Measurements from ENCODE around the gene AOPEP.

AOPEP gene

GRCh38 chr9:94706922-94707321 is 19.6 kb upstream of the AOPEP start:
- TF ChIP-seq TAF1 (IDR thresholded peaks at IDR 0.05; ENCODE audit: low read depth) (no peak), EP300 (IDR thresholded peaks at IDR 0.05; ENCODE audit: borderline replicate concordance) (no peak), CEBPB (IDR thresholded peaks at IDR 0.05) (no peak), YY1 (IDR thresholded peaks at IDR 0.05; ENCODE audit: low read depth) (no peak), REST (IDR thresholded peaks at IDR 0.05; ENCODE audit: low read depth) (no peak), RAD21 (IDR thresholded peaks at IDR 0.05; ENCODE audit: low read depth) (no peak), CREB1 (IDR thresholded peaks at IDR 0.05; ENCODE audit: low read depth) (no peak)

- TF ChIP-seq TAF1 (IDR thresholded peaks at IDR 0.05; ENCODE audit: low read depth) (no peak), TEAD4 (IDR thresholded peaks at IDR 0.05) (no peak), NFIC (IDR thresholded peaks at IDR 0.05) (no peak), USF1 (IDR thresholded peaks at IDR 0.05) (no peak), CEBPB (IDR thresholded peaks at IDR 0.05) (no peak), ZBTB7A (IDR thresholded peaks at IDR 0.05; ENCODE audit: low read depth) (no peak), YY1 (IDR thresholded peaks at IDR 0.05; ENCODE audit: low read depth) (no peak), RAD21 (IDR thresholded peaks at IDR 0.05; ENCODE audit: low read depth) (no peak), EP300 (IDR thresholded peaks at IDR 0.05; ENCODE audit: borderline replicate concordance) (no peak), FOXM1 (IDR thresholded peaks at IDR 0.05; ENCODE audit: borderline replicate concordance, low read depth) (no peak), REST (IDR thresholded peaks at IDR 0.05; ENCODE audit: low read depth) (no peak)
Observed at GRCh38 chr9:94713436-94714215, 12.9 kb upstream of the AOPEP start.

GRCh38 chr9:94714494-94714893 is 12.0 kb upstream of the AOPEP start:
- TF ChIP-seq CREB1 (IDR thresholded peaks at IDR 0.05; ENCODE audit: low read depth), result no peak
- TF ChIP-seq TAF1 (IDR thresholded peaks at IDR 0.05; ENCODE audit: low read depth), result no peak
- no peak for TF ChIP-seq USF1 (IDR thresholded peaks at IDR 0.05)
- no peak for TF ChIP-seq TCF12 (IDR thresholded peaks at IDR 0.05; ENCODE audit: low read depth)
- no peak for TF ChIP-seq EGR1 (IDR thresholded peaks at IDR 0.05)
- TF ChIP-seq ZBTB7A (IDR thresholded peaks at IDR 0.05; ENCODE audit: low read depth), result no peak
- TF ChIP-seq YY1 (IDR thresholded peaks at IDR 0.05; ENCODE audit: low read depth), result no peak
- TF ChIP-seq FOXM1 (IDR thresholded peaks at IDR 0.05; ENCODE audit: borderline replicate concordance, low read depth), result no peak
- TF ChIP-seq REST (IDR thresholded peaks at IDR 0.05; ENCODE audit: low read depth), result no peak
- no peak for TF ChIP-seq TEAD4 (IDR thresholded peaks at IDR 0.05)
- TF ChIP-seq RAD21 (IDR thresholded peaks at IDR 0.05; ENCODE audit: low read depth), result no peak

- no peak for TF ChIP-seq MAX (IDR thresholded peaks at IDR 0.05)
- no peak for TF ChIP-seq TEAD4 (IDR thresholded peaks at IDR 0.05)
- TF ChIP-seq YY1 (IDR thresholded peaks at IDR 0.05; ENCODE audit: low read depth), result no peak
- no peak for TF ChIP-seq CREB1 (IDR thresholded peaks at IDR 0.05; ENCODE audit: low read depth)
- TF ChIP-seq FOXM1 (IDR thresholded peaks at IDR 0.05; ENCODE audit: borderline replicate concordance, low read depth), result no peak
- TF ChIP-seq ZBTB7A (IDR thresholded peaks at IDR 0.05; ENCODE audit: low read depth), result no peak
- no peak for TF ChIP-seq TCF12 (IDR thresholded peaks at IDR 0.05; ENCODE audit: low read depth)
- no peak for TF ChIP-seq EP300 (IDR thresholded peaks at IDR 0.05; ENCODE audit: borderline replicate concordance)
- TF ChIP-seq EGR1 (IDR thresholded peaks at IDR 0.05), result no peak
- TF ChIP-seq CEBPB (IDR thresholded peaks at IDR 0.05), result no peak
- no peak for TF ChIP-seq RAD21 (IDR thresholded peaks at IDR 0.05; ENCODE audit: low read depth)
Observed at GRCh38 chr9:94717761-94718160, 8.7 kb upstream of the AOPEP start.
